HL-60 (cell line): ENCODE results near the gene AOPEP.

ENCODE experiments used
- DNase-seq, 2 experiments: peaks; one replicate each; pipeline ENCODE4 v3.0.0-alpha.2; 2010 to 2020; ENCODE audit warnings: low read depth in 1 of 2, low spot score in 1 of 2
- H3K27ac ChIP-seq: fragments of 250-450 bp; sonication (Bioruptor Pico); replicated peaks from 2 replicates; pipeline ENCODE4 v1.5.1; 2020; ENCODE audit warnings: mild to moderate bottlenecking, moderate library complexity
- H3K27me3 ChIP-seq: fragments of 250-450 bp; sonication (Bioruptor Pico); 2 replicates; pipeline ENCODE4 v1.5.1; 2021; ENCODE audit warnings: mild to moderate bottlenecking, moderate library complexity; ENCODE audit not compliant: insufficient read depth, poor library complexity, severe bottlenecking
- H3K4me3 ChIP-seq: replicated peaks from 2 replicates; pipeline ENCODE4 v1.5.1; 2011; ENCODE audit warnings: mild to moderate bottlenecking, control low read depth, low read length; ENCODE audit not compliant: insufficient read depth
- CTCF ChIP-seq: IDR thresholded peaks from one replicate; pipeline ENCODE4 v1.5.1; 2011; ENCODE audit warnings: low read length, control low read depth, inconsistent platforms; ENCODE audit not compliant: insufficient read depth
- GABPA ChIP-seq: IDR thresholded peaks from 2 replicates; pipeline ENCODE4 v1.6.1; 2012; ENCODE audit warnings: low read depth
- POLR2AphosphoS5 ChIP-seq: IDR thresholded peaks from 2 replicates; pipeline ENCODE4 v1.6.1; 2012; ENCODE audit warnings: low read depth
- REST ChIP-seq: IDR thresholded peaks from 2 replicates; pipeline ENCODE4 v1.6.1; 2012; ENCODE audit warnings: low read depth; ENCODE audit not compliant: insufficient replicate concordance
- SPI1 ChIP-seq: IDR thresholded peaks from 2 replicates; pipeline ENCODE4 v1.6.1; 2012; ENCODE audit warnings: low read depth, mild to moderate bottlenecking, borderline replicate concordance

AOPEP gene

DNA sequence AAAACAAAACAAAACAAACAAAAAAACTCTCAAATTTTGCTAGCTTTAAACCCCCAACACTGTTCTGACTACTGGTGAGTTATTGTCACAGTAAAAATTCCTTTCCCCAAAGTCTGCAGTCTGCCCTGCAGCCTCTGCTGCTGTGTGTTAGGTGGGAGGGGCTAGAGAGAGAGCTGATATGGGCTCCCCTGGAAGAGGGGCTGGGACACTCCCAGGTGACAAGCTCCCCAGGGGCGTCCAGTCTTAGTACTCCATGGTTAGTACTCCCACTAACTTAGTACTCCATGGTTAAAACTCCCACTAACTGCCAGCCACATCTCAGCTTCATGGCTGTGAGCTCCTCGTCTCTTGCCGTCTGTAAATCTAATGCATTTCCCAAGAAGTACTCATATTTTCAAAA lies 399.2 kb downstream of the AOPEP start:
- no peak for DNase-seq
- Histone ChIP-seq H3K27ac (no peak overlapping the region), H3K4me3 (no peak overlapping the region), H3K27me3 (no peaks in the 10 kb centered on the region)
- TF ChIP-seq POLR2AphosphoS5 = no peak

DNA sequence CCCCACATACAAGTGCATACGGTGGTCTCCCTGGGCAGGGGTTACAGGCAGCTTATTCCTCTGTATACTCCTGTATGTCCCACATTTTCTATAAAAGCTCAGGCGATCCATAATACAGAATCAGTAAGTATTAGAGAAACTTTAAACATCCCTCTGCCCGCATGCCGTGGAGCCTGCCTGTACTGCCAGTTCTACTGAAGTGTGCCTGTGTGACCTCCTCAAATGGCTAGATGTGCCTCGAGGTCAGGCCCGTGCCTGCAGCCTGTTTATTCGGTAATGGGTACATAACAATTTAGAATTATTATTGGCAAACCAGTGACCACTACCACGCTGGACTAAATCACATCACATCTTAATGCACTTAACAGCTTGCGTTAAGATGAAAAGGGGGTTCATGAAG lies 400.2 kb downstream of the AOPEP start:
- no peak overlapping the region for H3K27ac ChIP-seq
- no peak for TF ChIP-seq SPI1
- TF ChIP-seq GABPA = no peak
- no peak for TF ChIP-seq REST
- H3K4me3 ChIP-seq = no peak overlapping the region
- no peaks in the 10 kb centered on the region for H3K27me3 ChIP-seq
- no peak for DNase-seq

DNA sequence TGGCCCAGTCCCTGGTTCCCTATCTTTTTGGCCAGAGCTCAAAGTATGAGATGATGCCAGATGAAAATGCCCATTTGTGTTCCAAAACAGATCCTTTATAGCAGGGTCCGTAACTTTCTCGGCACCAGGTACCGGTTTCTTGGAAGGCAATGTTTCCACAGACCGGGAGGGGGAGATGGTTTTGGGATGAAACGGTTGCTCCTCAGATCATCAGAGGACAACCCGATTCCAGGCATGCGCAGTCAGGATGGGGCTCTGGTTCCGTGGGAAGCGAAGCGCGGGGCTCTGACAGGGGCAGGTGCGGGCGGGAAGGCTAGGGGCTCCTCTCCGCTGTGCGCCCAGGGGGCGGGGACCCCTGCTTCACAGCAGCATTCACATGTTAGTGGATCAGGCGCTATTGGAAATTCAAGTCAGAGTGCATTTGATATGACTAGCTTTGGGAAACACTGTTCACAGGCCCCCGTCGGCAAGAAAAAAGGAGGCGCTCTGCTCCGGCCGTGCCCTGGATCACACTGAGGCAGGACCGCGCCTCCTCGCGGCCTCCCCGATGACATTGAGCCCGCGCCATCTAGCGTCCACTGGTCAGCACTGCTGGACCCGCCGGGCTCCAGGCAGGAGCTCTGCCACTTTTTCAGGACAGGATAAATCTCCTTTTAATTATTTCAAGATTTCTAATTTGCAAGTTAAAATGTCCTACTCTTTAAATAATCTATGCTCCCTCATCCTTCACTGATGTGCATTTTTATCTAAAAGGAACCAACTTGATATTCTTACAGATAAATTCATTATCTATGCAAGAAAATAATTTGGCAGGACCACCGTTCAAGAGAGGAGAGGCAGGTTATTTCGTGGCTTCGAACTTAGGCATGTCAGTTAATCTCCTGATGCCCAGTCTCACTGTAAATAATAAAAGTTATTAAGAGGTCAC lies 401.0 kb downstream of the AOPEP start:
- H3K4me3 ChIP-seq = no peak overlapping the region

DNA sequence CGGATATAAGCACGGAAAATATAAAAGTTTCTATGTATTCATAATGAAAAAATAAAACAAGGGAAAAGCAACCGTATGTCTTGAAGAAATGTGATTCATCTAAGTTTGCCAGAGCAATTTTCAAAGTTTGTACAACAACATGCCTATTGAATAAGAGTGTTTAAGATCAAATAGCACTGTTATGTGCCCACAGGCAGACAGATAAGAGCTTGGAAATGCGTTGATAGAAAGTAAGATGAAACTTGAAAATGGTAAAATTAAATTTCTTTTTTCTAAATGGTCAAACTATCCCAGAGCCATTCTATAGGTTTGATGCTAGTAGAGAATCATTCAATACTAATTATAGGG lies 401.7 kb downstream of the AOPEP start:
- no peak for DNase-seq
- Histone ChIP-seq H3K27me3 (no peaks in the 10 kb centered on the region), H3K4me3 (no peak overlapping the region), H3K27ac (no peak overlapping the region)
- TF ChIP-seq SPI1 = no peak
- no peak for TF ChIP-seq GABPA
- no peak for TF ChIP-seq REST
- TF ChIP-seq CTCF = no peak
- no peak for TF ChIP-seq POLR2AphosphoS5

More for the DNA sequence above, 401.0 kb downstream of the AOPEP start:
- DNase-seq = peak; percentile 26 to 68
- TF ChIP-seq SPI1 = no peak
- peak; percentile 84 for TF ChIP-seq CTCF
- Histone ChIP-seq H3K27ac (no peak overlapping the region), H3K27me3 (no peaks in the 10 kb centered on the region)
